Activated T-helper 2 cell treated with anti-CD3 and anti-CD28 coated beads, Interferon-gamma antibody, Interleukin-2, Interleukin-4, amounts not matched to agents 10 μg/mL and 5 μg/mL and 100 μg/mL, durations not matched to agents 14 hours and 24 hours and 36 hours (primary cell): Measurements from ENCODE around the gene NUDT1. TPM values are rescaled to one million over a fixed set of nuclear protein-coding genes. Genes with fewer than 3 reads are reported as not detected.
A peak's percentile ranks its signal among the peaks of the same experiment; 100 is the strongest.
"Not testable (repeated sequence)": the region's sequence is repeated elsewhere in the genome, so short reads cannot be mapped to it uniquely, and the experiment has no call there.

ENCODE experiments used
- DNase-seq: peaks from one replicate; pipeline ENCODE4 v3.0.0; 2021; ENCODE audit warnings: low spot score
- H3K27ac Mint-ChIP-seq: one replicate; pipeline ENCODE4 v1.8.0; 2021; ENCODE audit warnings: mixed read lengths
- H3K27me3 Mint-ChIP-seq: one replicate; pipeline ENCODE4 v1.8.0; 2021; ENCODE audit warnings: low read depth, mixed read lengths
- H3K36me3 Mint-ChIP-seq: one replicate; pipeline ENCODE4 v1.8.0; 2021; ENCODE audit warnings: low read depth, mixed read lengths
- H3K4me1 Mint-ChIP-seq: one replicate; pipeline ENCODE4 v1.8.0; 2021; ENCODE audit warnings: low read depth, mixed read lengths
- H3K4me3 Mint-ChIP-seq: one replicate; pipeline ENCODE4 v1.8.0; 2021; ENCODE audit warnings: low read depth, mild to moderate bottlenecking, moderate library complexity, mixed read lengths
- H3K9me3 Mint-ChIP-seq: one replicate; pipeline ENCODE4 v1.8.0; 2021; ENCODE audit warnings: mixed read lengths
- intact Hi-C: fragments of 100-400 bp; cut with micrococcal nuclease; formaldehyde crosslinking; loops from one replicate; pipeline ENCODE4 v1.15.1; 2023
- total RNA-seq: library from RNA; stranded (reverse); gene quantifications from 2 replicates; pipeline ENCODE4 v1.2.3, GENCODE V29; 2022

The NUDT1 gene
- total RNA-seq, 1 donor from 2014 or later, result 69.3 TPM

DNA sequence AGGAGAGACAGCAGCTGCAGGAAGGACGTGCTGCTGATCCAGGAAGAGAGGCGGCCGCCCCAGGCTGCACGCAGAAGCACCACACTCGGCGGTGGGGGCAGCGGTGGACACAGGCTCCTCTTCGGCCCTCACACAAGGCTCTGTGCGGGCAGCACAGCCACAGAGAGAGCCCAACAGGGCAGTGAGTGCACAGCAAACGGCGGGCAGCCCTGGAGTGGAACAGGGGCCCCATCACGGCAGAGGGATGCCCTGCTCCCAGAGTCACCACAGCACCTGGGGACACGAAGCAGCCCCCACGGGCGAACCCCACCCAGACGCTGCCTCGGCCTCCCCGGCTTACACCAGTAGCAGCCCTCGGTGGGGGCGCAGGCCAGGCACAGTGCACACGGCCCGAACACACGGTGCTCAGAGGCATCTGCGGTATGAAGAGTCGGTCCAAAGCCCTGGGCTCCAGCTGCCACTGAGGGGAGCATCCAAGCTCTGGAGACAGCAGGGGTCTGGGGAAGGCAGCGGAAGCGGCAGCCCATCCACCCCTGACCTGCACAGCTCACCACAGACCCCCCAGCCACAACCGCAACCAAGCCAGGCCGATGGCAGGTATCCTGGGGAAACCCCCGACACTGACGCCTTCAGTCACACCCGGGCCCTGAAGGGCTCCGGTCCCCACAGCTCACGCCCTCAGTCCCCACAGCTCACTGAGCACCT is 16.8 kb downstream of the NUDT1 start:
- intact Hi-C loops, result no loop called here
- Mint-ChIP-seq H3K9me3 (no peaks in the 10 kb centered on the region), H3K27me3 (no peaks in the 10 kb centered on the region), H3K27ac (no peak overlapping the region), H3K4me1 (peaks cover 7% of the 10 kb centered on the region), H3K36me3 (peaks cover 3% of the 10 kb centered on the region), H3K4me3 (no peak overlapping the region)
- DNase-seq, result no peak

DNA sequence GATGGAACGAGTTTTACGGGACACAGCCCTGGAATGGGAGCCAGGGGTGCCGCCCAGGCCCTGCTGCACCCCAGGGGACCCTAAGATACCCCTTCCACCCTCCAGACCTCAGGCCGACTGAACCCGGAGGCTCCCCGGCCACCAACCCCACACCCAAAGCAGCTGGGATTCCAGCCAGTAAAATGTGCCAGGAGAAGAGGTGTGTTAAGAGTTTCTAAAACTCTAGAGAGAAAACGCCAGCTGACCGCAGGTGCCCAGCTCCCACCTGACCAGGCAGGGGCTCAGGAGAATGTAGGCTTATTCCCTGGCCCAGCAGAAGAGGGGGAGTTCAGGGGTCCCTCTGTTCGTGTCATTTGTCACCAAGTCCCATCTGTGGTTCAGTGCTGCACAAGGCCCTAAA is 17.5 kb downstream of the NUDT1 start:
- intact Hi-C loops, result no loop called here
- Mint-ChIP-seq H3K4me1 (peaks cover 7% of the 10 kb centered on the region), H3K9me3 (no peaks in the 10 kb centered on the region), H3K27me3 (no peaks in the 10 kb centered on the region), H3K36me3 (peaks cover 7% of the 10 kb centered on the region), H3K27ac (peak overlapping the region; percentile 34), H3K4me3 (no peak overlapping the region)
- DNase-seq, result no peak

DNA sequence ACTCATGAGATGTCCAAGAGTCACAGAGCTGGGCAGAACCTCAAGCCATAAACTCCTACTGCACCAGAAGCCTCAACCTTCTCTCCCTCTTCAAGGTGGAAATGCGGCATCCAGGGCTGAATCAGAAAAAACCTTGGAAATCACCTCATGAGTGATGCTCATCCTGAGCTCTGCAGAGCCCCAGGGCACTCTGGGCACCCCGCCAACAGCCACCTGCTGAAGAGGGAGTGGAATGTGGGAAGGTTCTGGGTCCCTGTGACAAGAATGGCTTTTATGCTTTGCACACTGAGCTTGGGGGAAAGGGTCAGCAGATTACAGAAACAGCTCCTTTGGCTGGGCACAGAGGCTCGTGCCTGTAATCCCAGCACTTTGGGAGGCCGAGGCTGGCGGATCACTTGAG is 18.8 kb downstream of the NUDT1 start:
- Mint-ChIP-seq H3K4me3 (no peak overlapping the region), H3K36me3 (peaks cover 7% of the 10 kb centered on the region), H3K27me3 (no peaks in the 10 kb centered on the region), H3K9me3 (no peaks in the 10 kb centered on the region), H3K4me1 (peaks cover 6% of the 10 kb centered on the region), H3K27ac (no peak overlapping the region)
- intact Hi-C loops, result no loop called here
- DNase-seq, result no peak

DNA sequence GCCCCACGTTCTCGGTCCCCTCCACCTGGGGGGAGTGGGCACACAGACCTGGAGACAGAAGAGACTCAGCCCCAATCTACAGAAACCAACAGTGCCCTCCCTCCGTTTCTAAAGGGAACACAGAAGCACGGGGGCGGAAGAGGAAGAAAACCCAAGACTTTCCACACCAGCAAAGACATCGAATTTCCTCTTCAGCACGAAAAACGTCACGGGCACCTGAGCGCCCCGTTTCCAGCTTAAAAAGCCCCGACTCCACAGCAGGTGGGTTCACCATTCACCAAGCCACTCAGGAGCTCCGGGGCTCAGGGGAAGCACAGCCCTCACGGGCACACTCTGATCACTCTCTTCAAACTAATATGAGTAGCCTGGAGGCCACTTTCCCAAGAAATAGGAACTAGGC is 19.6 kb downstream of the NUDT1 start:
- Mint-ChIP-seq H3K4me1 (peaks cover 6% of the 10 kb centered on the region), H3K36me3 (peaks cover 7% of the 10 kb centered on the region), H3K9me3 (no peaks in the 10 kb centered on the region), H3K27ac (peak overlapping the region; percentile 68), H3K27me3 (no peaks in the 10 kb centered on the region), H3K4me3 (no peak overlapping the region)
- no peak for DNase-seq
- intact Hi-C loops, result no loop called here

DNA sequence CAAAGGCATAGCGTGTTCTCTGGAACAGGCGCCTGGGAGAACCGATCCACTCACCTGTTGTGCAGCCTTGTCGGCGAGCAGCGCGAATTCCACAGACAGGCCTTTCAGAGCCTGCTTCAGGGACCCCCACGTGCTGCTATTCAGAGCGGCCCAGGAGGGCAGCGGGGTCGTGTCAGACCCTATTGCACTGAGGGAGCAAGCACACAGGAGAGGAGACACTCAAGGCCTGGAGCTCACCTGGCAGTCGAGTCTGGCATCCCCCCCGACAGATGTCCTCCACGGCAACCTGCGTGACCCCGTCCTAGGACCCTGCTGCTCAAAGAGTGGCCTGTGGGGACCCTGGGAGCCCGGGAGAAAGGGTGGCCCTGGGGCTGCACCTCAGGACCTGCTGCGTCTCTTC is 21.1 kb downstream of the NUDT1 start:
- Mint-ChIP-seq H3K4me1 (peaks cover 6% of the 10 kb centered on the region), H3K27me3 (no peaks in the 10 kb centered on the region), H3K4me3 (no peak overlapping the region), H3K9me3 (no peaks in the 10 kb centered on the region), H3K36me3 (peaks cover 4% of the 10 kb centered on the region), H3K27ac (no peak overlapping the region)
- DNase-seq, result no peak
- intact Hi-C loops, result no loop called here

DNA sequence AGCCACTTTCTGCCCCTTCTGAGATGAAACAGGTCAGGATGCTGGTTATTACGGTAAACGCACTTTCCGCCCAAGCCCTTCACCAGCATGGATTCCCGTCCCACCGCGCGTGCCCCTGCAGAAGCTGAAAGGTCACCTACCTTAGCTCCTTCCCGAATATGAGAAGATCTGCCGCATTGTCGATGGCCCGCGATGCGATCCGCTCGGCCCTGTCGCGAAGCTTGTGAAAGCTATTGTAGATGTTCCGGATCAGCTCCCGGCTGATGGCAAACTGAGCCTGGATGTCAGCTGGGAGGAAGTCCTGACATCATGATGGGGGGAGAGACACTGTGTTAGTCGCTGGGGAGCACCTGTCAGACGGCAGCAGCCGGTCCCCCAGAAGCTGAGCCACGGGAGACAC is 22.1 kb downstream of the NUDT1 start:
- no peak for DNase-seq
- Mint-ChIP-seq H3K36me3 (peaks cover 4% of the 10 kb centered on the region), H3K4me1 (peaks cover 6% of the 10 kb centered on the region), H3K9me3 (no peaks in the 10 kb centered on the region), H3K4me3 (no peak overlapping the region), H3K27ac (no peak overlapping the region), H3K27me3 (no peaks in the 10 kb centered on the region)
- intact Hi-C loops, result no loop called here

DNA sequence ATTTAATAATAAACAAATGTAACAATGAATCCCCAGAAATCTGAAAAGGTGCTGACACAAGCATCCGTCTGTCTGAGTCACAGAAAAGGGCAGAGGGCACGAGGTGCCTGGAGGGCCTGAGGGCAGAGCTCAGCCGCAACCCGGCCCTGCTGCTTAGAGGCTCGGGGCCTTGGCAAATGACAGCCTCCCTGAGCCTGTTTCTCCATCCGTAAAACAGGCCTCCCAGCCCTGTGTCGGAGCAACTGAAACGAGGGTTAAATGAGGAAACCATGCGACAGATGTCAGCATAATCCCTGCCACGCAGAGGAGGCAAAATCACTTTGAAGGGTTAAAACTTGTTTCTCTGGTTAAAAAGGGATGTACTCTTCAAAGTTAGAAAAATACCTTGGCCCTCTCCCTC is 24.9 kb downstream of the NUDT1 start:
- intact Hi-C loops, result no loop called here
- Mint-ChIP-seq H3K4me1 (peaks cover under 1% of the 10 kb centered on the region), H3K27ac (no peak overlapping the region)

DNA sequence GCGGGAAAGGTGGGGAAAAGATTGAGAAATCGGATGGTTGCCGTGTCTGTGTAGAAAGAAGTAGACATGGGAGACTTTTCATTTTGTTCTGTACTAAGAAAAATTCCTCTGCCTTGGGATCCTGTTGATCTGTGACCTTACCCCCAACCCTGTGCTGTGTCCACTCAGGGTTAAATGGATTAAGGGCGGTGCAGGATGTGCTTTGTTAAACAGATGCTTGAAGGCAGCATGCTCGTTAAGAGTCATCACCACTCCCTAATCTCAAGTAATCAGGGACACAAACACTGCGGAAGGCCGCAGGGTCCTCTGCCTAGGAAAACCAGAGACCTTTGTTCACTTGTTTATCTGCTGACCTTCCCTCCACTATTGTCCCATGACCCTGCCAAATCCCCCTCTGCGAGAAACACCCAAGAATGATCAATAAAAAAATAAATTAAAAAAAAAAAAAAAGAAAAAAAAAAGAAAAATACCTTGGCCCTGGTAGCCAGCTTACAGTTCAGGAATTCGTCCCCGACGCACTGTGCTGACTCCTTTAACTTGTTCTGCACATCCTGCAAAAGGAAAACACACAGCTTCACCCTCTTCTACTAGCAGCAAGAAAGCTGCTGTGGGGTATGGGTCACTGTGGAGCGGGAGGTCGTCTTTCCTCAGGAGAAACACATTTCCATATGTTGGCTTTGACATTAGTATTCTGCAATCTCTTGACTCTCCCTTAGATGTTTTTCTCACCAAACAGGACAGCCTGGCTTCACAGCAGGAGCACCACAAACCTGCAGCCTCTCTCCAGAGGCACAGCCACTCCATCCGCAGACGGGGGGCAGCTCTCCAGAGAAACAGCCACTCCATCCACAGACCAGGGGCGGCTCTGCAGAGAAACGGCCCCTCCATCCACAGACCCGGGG is 27.3 kb downstream of the NUDT1 start:
- H3K36me3 Mint-ChIP-seq, H3K27me3 Mint-ChIP-seq, H3K9me3 Mint-ChIP-seq, intact Hi-C loops, H3K4me3 Mint-ChIP-seq, DNase-seq, H3K27ac Mint-ChIP-seq, H3K4me1 Mint-ChIP-seq: not testable (repeated sequence)

More for the DNA sequence above, 24.9 kb downstream of the NUDT1 start:
- Mint-ChIP-seq H3K4me3 (no peak overlapping the region), H3K36me3 (peaks cover 7% of the 10 kb centered on the region), H3K9me3 (no peaks in the 10 kb centered on the region), H3K27me3 (no peaks in the 10 kb centered on the region)
- no peak for DNase-seq

DNA sequence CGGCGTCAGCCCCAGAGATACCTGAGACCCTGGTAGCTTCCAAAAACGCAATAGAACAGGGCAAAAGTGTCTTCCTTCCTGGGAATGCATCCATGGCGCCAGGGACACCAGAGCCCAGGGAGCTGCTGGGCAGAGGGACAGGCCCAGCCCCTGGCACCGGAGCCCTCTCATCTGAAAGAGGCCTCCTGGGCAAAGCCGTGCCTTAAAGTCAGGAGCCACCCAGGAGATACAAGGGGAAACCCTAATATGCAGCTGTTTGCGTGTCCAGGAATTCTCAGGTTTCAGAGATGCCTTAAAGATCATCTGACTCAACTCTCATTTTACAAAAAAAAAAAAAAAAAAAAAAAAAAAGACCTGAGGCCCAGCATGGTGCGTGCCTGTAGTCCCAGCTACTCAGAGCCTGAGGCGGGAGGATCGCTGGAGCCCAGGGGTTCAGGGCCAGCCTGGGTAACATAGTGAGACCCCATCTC is 28.0 kb downstream of the NUDT1 start:
- no peaks in the 10 kb centered on the region for H3K9me3 Mint-ChIP-seq
- H3K27ac Mint-ChIP-seq, result no peak overlapping the region
- H3K36me3 Mint-ChIP-seq, result peaks cover 3% of the 10 kb centered on the region
- H3K4me1 Mint-ChIP-seq, result no peaks in the 10 kb centered on the region
- intact Hi-C loops, result no loop called here
- no peak overlapping the region for H3K4me3 Mint-ChIP-seq
- H3K27me3 Mint-ChIP-seq, result no peaks in the 10 kb centered on the region
- DNase-seq, result no peak

DNA sequence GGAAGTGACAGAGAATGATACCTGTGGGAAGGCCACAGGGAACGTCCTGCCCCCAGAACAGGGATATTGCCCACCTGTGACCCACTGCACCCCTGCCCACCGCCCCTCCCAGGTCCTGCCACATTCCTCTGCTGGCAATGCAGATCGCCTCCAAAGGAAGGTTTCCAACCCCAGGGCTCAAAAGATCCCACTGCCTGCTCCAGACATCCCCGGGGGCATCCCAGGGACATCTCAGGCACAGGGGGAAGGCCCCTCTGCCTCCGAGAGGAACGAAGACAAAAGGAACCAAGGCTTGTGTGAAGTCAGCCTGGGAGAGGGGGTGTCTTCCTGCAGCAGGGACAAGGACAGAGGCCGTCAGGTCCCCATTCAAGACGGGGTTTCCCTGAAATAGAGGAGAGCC is 28.5 kb downstream of the NUDT1 start:
- no peaks in the 10 kb centered on the region for H3K27me3 Mint-ChIP-seq
- intact Hi-C loops, result no loop called here
- H3K27ac Mint-ChIP-seq, result no peak overlapping the region
- H3K36me3 Mint-ChIP-seq, result peaks cover 3% of the 10 kb centered on the region
- H3K4me3 Mint-ChIP-seq, result no peak overlapping the region
- DNase-seq, result no peak
- no peaks in the 10 kb centered on the region for H3K9me3 Mint-ChIP-seq
- no peaks in the 10 kb centered on the region for H3K4me1 Mint-ChIP-seq

DNA sequence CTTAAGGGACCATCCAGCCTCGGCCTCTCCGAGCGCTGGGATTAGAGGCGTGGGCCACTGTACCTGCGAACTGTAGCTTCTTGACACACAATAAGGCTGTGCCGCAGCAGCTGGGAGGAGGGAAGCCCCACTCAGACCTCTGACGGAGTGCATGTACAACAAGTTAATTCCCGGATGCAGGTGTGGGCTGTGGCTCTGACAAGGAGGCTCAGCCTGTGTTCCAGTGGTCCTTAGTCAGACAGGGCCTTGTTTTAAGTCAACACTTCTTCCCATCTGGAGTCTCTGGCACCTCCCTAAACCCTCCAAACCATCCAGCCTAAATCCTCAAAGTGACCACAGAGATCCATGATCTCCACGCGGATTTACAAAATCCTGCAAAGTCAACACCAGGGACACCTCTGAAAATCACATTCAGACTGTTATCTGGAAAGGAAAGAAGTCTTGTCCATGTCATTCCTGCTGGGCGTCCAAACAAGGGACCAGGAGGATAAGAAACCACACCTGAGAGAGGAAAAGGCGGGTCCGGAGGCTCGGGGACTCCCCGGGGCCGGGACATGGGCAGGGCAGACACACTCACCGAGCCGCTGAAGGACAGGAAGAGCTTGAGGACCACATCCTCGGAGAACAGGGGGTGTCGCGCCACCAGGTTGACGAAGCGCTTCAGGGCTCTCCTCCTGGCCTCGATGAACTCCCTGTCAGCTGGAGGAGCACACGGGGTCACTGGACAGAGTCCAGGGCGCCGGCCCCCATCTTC is 29.4 kb downstream of the NUDT1 start:
- Mint-ChIP-seq H3K4me3 (no peak overlapping the region), H3K27me3 (no peaks in the 10 kb centered on the region), H3K4me1 (no peaks in the 10 kb centered on the region), H3K9me3 (no peaks in the 10 kb centered on the region), H3K27ac (no peak overlapping the region), H3K36me3 (peaks cover 3% of the 10 kb centered on the region)
- intact Hi-C loops, result no loop called here
- DNase-seq, result no peak

DNA sequence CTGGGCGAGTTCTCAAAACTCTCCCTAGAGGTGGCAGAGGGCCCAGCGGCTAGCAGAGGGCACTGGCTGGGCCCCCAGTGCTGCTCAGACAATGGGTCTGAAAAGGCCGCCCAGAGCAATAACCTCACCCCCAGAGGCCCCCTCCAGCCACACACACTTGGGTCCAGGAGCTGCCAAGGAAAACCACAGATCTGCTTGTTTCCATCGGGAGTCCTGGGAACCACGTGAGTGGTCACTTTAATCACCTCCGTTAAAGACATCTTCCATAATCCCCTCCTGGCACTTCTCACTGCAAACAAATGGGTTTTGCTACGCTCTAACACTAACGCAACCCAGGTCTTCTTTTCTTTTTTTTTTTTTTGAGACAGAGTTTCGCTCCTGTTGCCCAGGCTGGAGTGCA is 30.0 kb downstream of the NUDT1 start:
- Mint-ChIP-seq H3K27ac (no peak overlapping the region), H3K27me3 (no peaks in the 10 kb centered on the region), H3K4me1 (no peaks in the 10 kb centered on the region), H3K4me3 (no peak overlapping the region), H3K36me3 (peaks cover 3% of the 10 kb centered on the region), H3K9me3 (no peaks in the 10 kb centered on the region)
- no peak for DNase-seq
- intact Hi-C loops, result no loop called here

DNA sequence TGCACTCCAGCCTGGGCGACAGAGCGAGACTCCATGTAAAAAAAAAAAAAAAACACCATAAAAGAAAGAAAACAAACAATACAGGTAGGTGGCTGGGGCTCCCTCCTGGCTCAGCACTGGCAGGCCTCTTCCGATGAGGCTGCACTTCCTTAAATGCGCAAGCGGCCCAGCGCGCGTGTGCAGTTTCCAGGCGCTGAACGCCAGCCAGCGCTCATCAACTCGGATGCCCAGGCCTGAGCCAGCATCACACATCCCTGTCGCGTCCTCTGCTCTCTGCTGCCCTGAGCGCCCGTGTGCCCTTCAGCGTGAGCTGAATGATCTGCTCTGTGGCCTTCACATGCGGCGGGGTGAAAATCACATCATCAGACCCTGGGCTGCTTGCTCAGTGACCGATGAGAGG is 31.8 kb downstream of the NUDT1 start:
- Mint-ChIP-seq H3K27ac (no peak overlapping the region), H3K36me3 (peaks cover 3% of the 10 kb centered on the region), H3K4me3 (no peak overlapping the region), H3K27me3 (no peaks in the 10 kb centered on the region), H3K9me3 (no peaks in the 10 kb centered on the region), H3K4me1 (no peaks in the 10 kb centered on the region)
- intact Hi-C loops, result no loop called here
- DNase-seq, result no peak
